OCI-LY7 (cell line): Measurements from ENCODE around the gene CUX1. TPM values are rescaled to one million over a fixed set of nuclear protein-coding genes. Genes with fewer than 3 reads are reported as not detected.

Experiments
- BruUV-seq: library from RNA; stranded (reverse); fragments of 400-500 nt; replicated peaks from 2 replicates; lab custom pipeline; 2021; lab: Mats Ljungman, UMichigan
- CTCF ChIA-PET: fragments of 300-600 bp; sonication (Branson Sonifier 250); formaldehyde crosslinking; loops from one replicate; lab custom pipeline; 2022; ENCODE audit warnings: antibody characterized with exemption; ENCODE audit not compliant: unreplicated experiment; lab: Charles Lee
- POLR2A ChIA-PET: fragments of 300-600 bp; sonication (Branson Sonifier 250); formaldehyde crosslinking; loops from one replicate; lab custom pipeline; 2022; ENCODE audit warnings: antibody characterized with exemption; lab: Charles Lee
- DNase-seq: peaks from one replicate; pipeline ENCODE4 v3.0.0-alpha.2; 2015; ENCODE audit warnings: low spot score
- H2AFZ ChIP-seq: fragments of 200-600 bp; sonication (generic), shearing (Covaris generic); 2 replicates; pipeline ENCODE4 v1.6.1; 2014; ENCODE audit warnings: mild to moderate bottlenecking, antibody characterized with exemption, low read length, moderate library complexity
- H3K27ac ChIP-seq: fragments of 200-600 bp; sonication (generic); 2 replicates; pipeline ENCODE4 v1.5.1; 2014; ENCODE audit warnings: mixed run types, low read depth, mild to moderate bottlenecking, moderate library complexity, low read length, inconsistent platforms; ENCODE audit not compliant: poor library complexity, severe bottlenecking
- H3K36me3 ChIP-seq: fragments of 200-600 bp; sonication (generic); 2 replicates; pipeline ENCODE4 v1.6.1; 2014; ENCODE audit warnings: mild to moderate bottlenecking, antibody characterized with exemption, low read length, moderate library complexity, mixed read lengths; ENCODE audit not compliant: insufficient read depth
- H3K4me1 ChIP-seq: fragments of 200-600 bp; sonication (generic); 2 replicates; pipeline ENCODE4 v1.5.1; 2014; ENCODE audit warnings: mild to moderate bottlenecking, low read length; ENCODE audit not compliant: insufficient read depth, poor library complexity, severe bottlenecking
- H3K4me2 ChIP-seq: fragments of 200-600 bp; sonication (generic); 2 replicates; pipeline ENCODE4 v1.6.1; 2014; ENCODE audit warnings: mild to moderate bottlenecking, low read length
- H3K4me3 ChIP-seq: fragments of 200-600 bp; sonication (generic); 2 replicates; pipeline ENCODE4 v1.5.1; 2014; ENCODE audit warnings: mild to moderate bottlenecking, low read depth, low read length; ENCODE audit not compliant: poor library complexity, severe bottlenecking
- H3K79me2 ChIP-seq: fragments of 200-600 bp; sonication (generic); 2 replicates; pipeline ENCODE4 v1.6.1; 2016; ENCODE audit warnings: low read depth, mild to moderate bottlenecking, low read length, moderate library complexity, mixed read lengths; ENCODE audit not compliant: insufficient read depth
- H3K9me2 ChIP-seq: fragments of 200-600 bp; sonication (generic); 2 replicates; pipeline ENCODE4 v1.6.1; 2016; ENCODE audit warnings: mild to moderate bottlenecking, low read length, mixed read lengths; ENCODE audit not compliant: insufficient read depth
- H3K9me3 ChIP-seq: fragments of 200-600 bp; sonication (generic); 2 replicates; pipeline ENCODE4 v1.6.1; 2014; ENCODE audit warnings: mild to moderate bottlenecking, mixed run types, low read length, mixed read lengths
- H4K20me1 ChIP-seq: fragments of 200-600 bp; sonication (generic); 2 replicates; pipeline ENCODE4 v1.6.1; 2014; ENCODE audit warnings: mild to moderate bottlenecking, antibody characterized with exemption, low read length, moderate library complexity, mixed read lengths; ENCODE audit not compliant: insufficient read depth
- EZH2phosphoT487 ChIP-seq: fragments of 200-600 bp; sonication (generic); IDR thresholded peaks from 2 replicates; pipeline ENCODE4 v1.6.1; 2018; ENCODE audit warnings: low read depth, borderline replicate concordance, mild to moderate bottlenecking, mixed run types, antibody characterized with exemption, low read length, moderate library complexity, mixed read lengths
- intact Hi-C: fragments of 100-400 bp; cut with micrococcal nuclease; formaldehyde crosslinking; loops from one replicate; pipeline ENCODE4 v1.10.0; 2022; ENCODE audit not compliant: unreplicated experiment
- total RNA-seq, 2 experiments: library from RNA; depleted of rRNA in 1 of 2; stranded (reverse); fragments of >200 nt in 1 of 2; shearing (Covaris generic) in 1 of 2; gene quantifications; 2 replicates each; pipeline ENCODE4 v1.2.3, GENCODE V29; 2014 to 2022
- TF ChIP-seq, protein P1 (sequence below): fragments of 200-600 bp; sonication (generic); conservative IDR thresholded peaks from 2 replicates; pipeline ENCODE4 v1.5.1; 2014; ENCODE audit warnings: mild to moderate bottlenecking, antibody characterized with exemption, low read length, moderate library complexity, mixed read lengths

Gene CUX1
- total RNA-seq, 2 experiments from 2014 or later: 143 to 199 TPM

DNA sequence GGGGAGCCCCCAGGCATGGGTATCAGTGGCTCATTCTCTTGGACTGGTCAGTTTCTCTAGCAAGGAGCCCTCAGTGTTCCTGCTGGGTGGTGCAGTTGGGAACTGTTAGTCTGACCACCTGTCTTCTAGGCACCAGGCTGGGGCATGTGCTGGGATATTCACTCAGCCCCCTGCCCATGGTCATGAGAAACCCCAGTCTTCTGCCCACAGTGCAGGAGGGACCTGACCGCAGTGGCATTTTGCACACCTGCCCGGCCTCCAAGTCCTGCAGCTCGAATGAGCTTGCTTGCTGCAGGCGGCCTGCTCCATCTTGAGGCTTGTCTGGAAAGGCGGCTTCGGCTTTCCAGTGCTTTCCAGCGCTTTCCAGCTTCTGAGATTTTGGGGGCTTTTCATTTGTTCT lies 36.3 kb downstream of the CUX1 start:
- intact Hi-C loops: loop anchor here (1.0 kb wide), 1 partner anchor 34 kb away; no protein-coding TSS in a partner anchor
- Histone ChIP-seq H4K20me1 (no peaks in the 10 kb centered on the region), H2AFZ (no peak overlapping the region), H3K36me3 (peaks cover 43% of the 10 kb centered on the region), H3K4me2 (peak overlapping the region; percentile 100), H3K79me2 (peaks cover 96% of the 10 kb centered on the region), H3K4me3 (peak overlapping the region; percentile 74), H3K4me1 (peaks cover 74% of the 10 kb centered on the region), H3K27ac (peak overlapping the region; percentile 97), H3K9me3 (peaks cover 10% of the 10 kb centered on the region; the same call in 1 of the 2 replicates), H3K9me2 (no peaks in the 10 kb centered on the region)
- DNase-seq: peak; percentile 61
- no TSS peak for BruUV-seq
- POLR2A ChIA-PET: interaction anchor here (0.6 to 8.0 kb wide), 6 partner anchors 12 to 55 kb away, joined by 3 to 141 read pairs (median 4); partner anchors contain the start of gene CUX1
- CTCF ChIA-PET: interaction anchor here (0.7 kb wide), 1 partner anchor 110 kb away, joined by 3 read pairs; no protein-coding TSS in a partner anchor
- TF ChIP-seq EZH2phosphoT487: no peak
- TF ChIP-seq, protein P1, sequence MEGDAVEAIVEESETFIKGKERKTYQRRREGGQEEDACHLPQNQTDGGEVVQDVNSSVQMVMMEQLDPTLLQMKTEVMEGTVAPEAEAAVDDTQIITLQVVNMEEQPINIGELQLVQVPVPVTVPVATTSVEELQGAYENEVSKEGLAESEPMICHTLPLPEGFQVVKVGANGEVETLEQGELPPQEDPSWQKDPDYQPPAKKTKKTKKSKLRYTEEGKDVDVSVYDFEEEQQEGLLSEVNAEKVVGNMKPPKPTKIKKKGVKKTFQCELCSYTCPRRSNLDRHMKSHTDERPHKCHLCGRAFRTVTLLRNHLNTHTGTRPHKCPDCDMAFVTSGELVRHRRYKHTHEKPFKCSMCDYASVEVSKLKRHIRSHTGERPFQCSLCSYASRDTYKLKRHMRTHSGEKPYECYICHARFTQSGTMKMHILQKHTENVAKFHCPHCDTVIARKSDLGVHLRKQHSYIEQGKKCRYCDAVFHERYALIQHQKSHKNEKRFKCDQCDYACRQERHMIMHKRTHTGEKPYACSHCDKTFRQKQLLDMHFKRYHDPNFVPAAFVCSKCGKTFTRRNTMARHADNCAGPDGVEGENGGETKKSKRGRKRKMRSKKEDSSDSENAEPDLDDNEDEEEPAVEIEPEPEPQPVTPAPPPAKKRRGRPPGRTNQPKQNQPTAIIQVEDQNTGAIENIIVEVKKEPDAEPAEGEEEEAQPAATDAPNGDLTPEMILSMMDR: no peak; the same call in 1 of the 2 replicates

DNA sequence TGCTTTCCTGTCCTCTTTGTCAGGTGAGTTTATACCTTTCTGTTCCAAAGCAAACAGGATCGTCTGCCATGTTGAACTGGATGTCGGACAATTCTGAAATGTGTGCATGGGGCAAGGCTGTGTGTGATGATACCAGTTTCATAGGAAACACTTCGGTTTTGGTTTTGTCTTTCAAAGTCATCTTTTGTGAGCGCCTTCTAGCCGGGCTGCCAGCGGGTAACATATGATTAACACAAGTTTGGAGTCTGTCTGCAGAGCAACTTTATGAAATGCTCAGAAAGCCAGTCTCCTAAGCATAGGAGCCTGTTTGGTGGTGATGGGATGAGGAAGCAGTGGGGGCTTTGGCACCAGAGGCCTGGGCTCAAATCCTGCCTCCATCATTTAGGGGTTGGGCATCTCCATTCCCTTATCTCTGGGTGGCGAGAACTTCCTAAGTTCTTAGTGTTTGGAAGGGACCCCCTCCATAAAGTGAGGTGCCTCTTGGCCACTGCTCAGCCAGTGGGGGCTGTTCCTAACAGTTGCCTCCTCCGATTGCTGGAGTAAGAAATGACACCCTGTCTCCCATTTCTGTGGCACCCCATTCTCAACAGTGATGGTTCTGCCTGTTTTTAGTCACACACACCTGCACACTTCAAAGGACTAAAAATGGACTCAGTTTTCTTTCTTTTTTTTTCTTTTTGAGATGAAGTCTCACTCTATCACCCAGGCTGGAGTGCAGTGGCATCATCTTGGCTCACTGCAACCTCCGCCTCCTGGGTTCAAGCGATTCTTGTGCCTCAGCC lies 36.8 kb downstream of the CUX1 start:
- Histone ChIP-seq H3K27ac (peak overlapping the region; percentile 97), H3K4me2 (peak overlapping the region; percentile 100), H2AFZ (no peak overlapping the region), H3K79me2 (peaks cover 96% of the 10 kb centered on the region), H3K4me1 (peaks cover 80% of the 10 kb centered on the region), H3K9me2 (no peaks in the 10 kb centered on the region), H4K20me1 (no peaks in the 10 kb centered on the region), H3K9me3 (peaks cover 4% of the 10 kb centered on the region; the same call in 1 of the 2 replicates), H3K4me3 (peak overlapping the region; percentile 74), H3K36me3 (peaks cover 37% of the 10 kb centered on the region)
- DNase-seq: peak; percentile 86
- ChIA-PET POLR2A (interaction anchor here (0.6 to 8.0 kb wide), 8 partner anchors 8 to 111 kb away, joined by 3 to 141 read pairs (median 6); partner anchors contain the start of gene CUX1), CTCF (interaction anchor here (0.7 kb wide), 1 partner anchor 110 kb away, joined by 3 read pairs; no protein-coding TSS in a partner anchor)
- no TSS peak for BruUV-seq
- TF ChIP-seq, protein P1: no peak
- no peak for TF ChIP-seq EZH2phosphoT487
- intact Hi-C loops: loop anchor here (1.0 kb wide), 1 partner anchor 35 kb away; no protein-coding TSS in a partner anchor
